Loucy (cell line): ENCODE data around the gene SLC23A2.

Source experiments
- H2AFZ ChIP-seq: fragments of 200-600 bp; sonication (generic); 2 replicates; pipeline ENCODE4 v1.6.0; 2016; ENCODE audit warnings: antibody characterized with exemption, mild to moderate bottlenecking, low read length, moderate library complexity
- H3F3A ChIP-seq: fragments of 200-600 bp; 2 replicates; pipeline ENCODE4 v1.6.0; 2016; ENCODE audit warnings: antibody characterized with exemption, low read depth, mild to moderate bottlenecking
- H3K27me3 ChIP-seq: fragments of 200-600 bp; sonication (generic); 2 replicates; pipeline ENCODE4 v1.6.1; 2014; ENCODE audit warnings: low read length, mild to moderate bottlenecking; ENCODE audit not compliant: insufficient read depth, poor library complexity, severe bottlenecking
- H3K36me3 ChIP-seq: fragments of 200-600 bp; sonication (generic); 2 replicates; pipeline ENCODE4 v1.6.1; 2016; ENCODE audit warnings: low read length; ENCODE audit not compliant: insufficient read depth
- H3K4me1 ChIP-seq: fragments of 200-600 bp; sonication (generic); 2 replicates; pipeline ENCODE4 v1.5.1; 2014; ENCODE audit warnings: low read length, mild to moderate bottlenecking; ENCODE audit not compliant: insufficient read depth, poor library complexity, severe bottlenecking
- H3K4me2 ChIP-seq: fragments of 200-600 bp; sonication (generic); 2 replicates; pipeline ENCODE4 v1.6.0; 2014; ENCODE audit warnings: antibody characterized with exemption, low read length, low read depth, mild to moderate bottlenecking; ENCODE audit not compliant: poor library complexity, severe bottlenecking
- H3K4me3 ChIP-seq: fragments of 200-600 bp; sonication (generic); 2 replicates; pipeline ENCODE4 v1.5.1; 2014; ENCODE audit warnings: low read length, mild to moderate bottlenecking, mixed read lengths; ENCODE audit not compliant: poor library complexity, severe bottlenecking
- H3K79me2 ChIP-seq: fragments of 200-600 bp; sonication (generic); 2 replicates; pipeline ENCODE4 v1.6.1; 2014; ENCODE audit warnings: low read length; ENCODE audit not compliant: insufficient read depth
- H3K9ac ChIP-seq: fragments of 200-600 bp; sonication (generic); 2 replicates; pipeline ENCODE4 v1.6.0; 2014; ENCODE audit warnings: mild to moderate bottlenecking, low read depth, low read length, moderate library complexity; ENCODE audit not compliant: poor library complexity, severe bottlenecking
- H3K9me2 ChIP-seq: fragments of 200-600 bp; sonication (generic); replicated peaks from 2 replicates; pipeline ENCODE4 v1.6.1; 2016; ENCODE audit warnings: low read depth, low read length, mixed read lengths
- H3K9me3 ChIP-seq: fragments of 200-600 bp; sonication (generic); 2 replicates; pipeline ENCODE4 v1.6.1; 2014; ENCODE audit warnings: mild to moderate bottlenecking, antibody characterized with exemption, low read length, low read depth; ENCODE audit not compliant: insufficient read depth
- H4K20me1 ChIP-seq: fragments of 200-600 bp; sonication (generic); 2 replicates; pipeline ENCODE4 v1.6.0; 2014; ENCODE audit warnings: antibody characterized with exemption, low read length, mild to moderate bottlenecking; ENCODE audit not compliant: insufficient read depth, poor library complexity, severe bottlenecking
- CTCF ChIP-seq: fragments of 200-600 bp; sonication (generic); conservative IDR thresholded peaks from 2 replicates; pipeline ENCODE4 v1.5.1; 2014; ENCODE audit warnings: mild to moderate bottlenecking, antibody characterized with exemption, low read length
- EZH2phosphoT487 ChIP-seq: fragments of 200-600 bp; IDR thresholded peaks from 2 replicates; pipeline ENCODE4 v1.6.1; 2018; ENCODE audit warnings: antibody characterized with exemption, mild to moderate bottlenecking, moderate library complexity, borderline replicate concordance

SLC23A2 gene

GRCh38 chr20:4952229-4952628 lies 49.1 kb downstream of the SLC23A2 start:
- TF ChIP-seq EZH2phosphoT487 (no peak), CTCF (no peak)
- Histone ChIP-seq H3K9me3 (no peaks in the 10 kb centered on the region), H3K79me2 (peaks cover 19% of the 10 kb centered on the region; the same call in 1 of the 2 replicates), H3K36me3 (peaks cover 7% of the 10 kb centered on the region; the same call in 1 of the 2 replicates), H3K4me1 (no peaks in the 10 kb centered on the region), H3K27me3 (no peaks in the 10 kb centered on the region), H3K4me2 (no peak overlapping the region), H3K9me2 (no peaks in the 10 kb centered on the region), H2AFZ (no peak overlapping the region), H4K20me1 (peaks cover 10% of the 10 kb centered on the region), H3K9ac (no peak overlapping the region), H3K4me3 (no peak overlapping the region), H3F3A (no peaks in the 10 kb centered on the region)

- Histone ChIP-seq H3F3A (no peaks in the 10 kb centered on the region), H3K9me2 (no peaks in the 10 kb centered on the region), H3K9ac (no peak overlapping the region), H3K4me2 (no peak overlapping the region), H3K36me3 (peaks cover 7% of the 10 kb centered on the region; the same call in 1 of the 2 replicates), H3K79me2 (peaks cover 21% of the 10 kb centered on the region; the same call in 1 of the 2 replicates), H3K4me1 (no peaks in the 10 kb centered on the region), H4K20me1 (peaks cover 10% of the 10 kb centered on the region), H3K4me3 (no peak overlapping the region), H3K9me3 (no peaks in the 10 kb centered on the region), H3K27me3 (no peaks in the 10 kb centered on the region), H2AFZ (no peak overlapping the region)
- TF ChIP-seq EZH2phosphoT487 (no peak), CTCF (no peak)
Observed at GRCh38 chr20:4951299-4951698, 50.0 kb downstream of the SLC23A2 start.

DNA sequence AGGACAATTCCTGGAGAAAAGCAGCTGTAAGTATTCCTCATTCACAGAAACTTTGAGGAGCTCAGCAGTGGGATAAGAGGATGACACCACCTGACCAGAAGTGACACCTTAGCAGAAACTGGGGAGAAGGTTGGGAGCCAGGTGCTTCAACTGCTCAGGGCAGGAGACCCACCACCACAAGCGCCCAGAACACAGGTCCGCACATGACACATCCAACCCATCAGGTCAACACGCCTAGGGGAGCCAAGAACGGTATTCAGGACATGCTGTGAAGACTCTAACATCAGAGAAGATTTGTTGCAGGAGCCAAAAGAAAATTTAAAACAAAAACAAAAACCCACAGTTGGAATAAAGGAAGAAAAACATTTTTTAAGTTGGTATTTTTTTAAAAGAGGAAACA lies 50.5 kb downstream of the SLC23A2 start:
- Histone ChIP-seq H2AFZ (no peak overlapping the region), H3K4me3 (no peak overlapping the region), H4K20me1 (peaks cover 7% of the 10 kb centered on the region), H3K36me3 (peaks cover 7% of the 10 kb centered on the region; the same call in 1 of the 2 replicates), H3K9me2 (no peaks in the 10 kb centered on the region), H3K79me2 (peaks cover 24% of the 10 kb centered on the region; the same call in 1 of the 2 replicates), H3K27me3 (no peaks in the 10 kb centered on the region), H3K9ac (no peak overlapping the region), H3K4me2 (no peak overlapping the region), H3F3A (no peaks in the 10 kb centered on the region), H3K4me1 (no peaks in the 10 kb centered on the region), H3K9me3 (no peaks in the 10 kb centered on the region)
- TF ChIP-seq CTCF = no peak
- TF ChIP-seq EZH2phosphoT487 = no peak
